Measurements from ENCODE around the gene PHKA2. TPM values are rescaled to one million over a fixed set of nuclear protein-coding genes. Genes with fewer than 3 reads are reported as not detected.
"Not testable (repeated sequence)": the region's sequence is repeated elsewhere in the genome, so short reads cannot be mapped to it uniquely, and the experiment has no call there.

Gene PHKA2
- total and polyA plus RNA-seq, 2 experiments from 2014 or later, result 26.4 to 35.7 TPM

DNA sequence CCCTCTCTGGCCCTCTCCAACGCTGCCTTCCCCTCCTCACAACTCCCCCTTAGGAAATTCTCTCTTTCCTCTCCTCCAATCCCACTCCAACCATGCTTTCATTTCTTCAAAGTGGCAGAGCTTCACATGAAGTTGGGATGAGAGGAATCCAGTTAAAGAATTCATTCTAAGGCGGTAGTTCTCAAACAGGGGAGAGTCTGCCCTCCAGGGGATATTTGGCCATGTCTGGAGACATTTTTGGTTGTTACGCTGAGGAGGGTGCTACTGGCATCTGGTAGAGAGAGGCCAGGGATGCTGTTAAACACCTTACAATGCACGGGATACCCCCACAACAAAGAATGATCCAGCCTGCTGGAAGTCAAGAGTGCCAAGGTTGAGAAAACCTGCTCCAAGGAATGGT lies 40.5 kb upstream of the PHKA2 start:
- Histone ChIP-seq H3K36me3 (replicated peaks; ENCODE audit: insufficient read depth, low read depth) (no peaks in the 10 kb centered on the region), H3K9me3 (ENCODE audit: low read depth) (no peaks in the 10 kb centered on the region), H3K4me1 (ENCODE audit: insufficient read depth) (no peaks in the 10 kb centered on the region), H3K79me2 (no peaks in the 10 kb centered on the region), H2AFZ (no peak overlapping the region), H3K27me3 (no peaks in the 10 kb centered on the region), H3K4me3 (no peak overlapping the region), H4K20me1 (ENCODE audit: insufficient read depth, poor library complexity, severe bottlenecking) (no peaks in the 10 kb centered on the region), H3K9me2 (replicated peaks; ENCODE audit: insufficient read depth) (no peaks in the 10 kb centered on the region), H3K4me2 (no peak overlapping the region), H3K27ac (no peak overlapping the region)
- TF ChIP-seq EZH2phosphoT487 (IDR thresholded peaks at IDR 0.05; ENCODE audit: low read depth, severe bottlenecking, unreplicated experiment), result no peak
- TF ChIP-seq EZH2 (IDR thresholded peaks at IDR 0.05; ENCODE audit: borderline replicate concordance), result no peak
- TF ChIP-seq, protein P1, sequence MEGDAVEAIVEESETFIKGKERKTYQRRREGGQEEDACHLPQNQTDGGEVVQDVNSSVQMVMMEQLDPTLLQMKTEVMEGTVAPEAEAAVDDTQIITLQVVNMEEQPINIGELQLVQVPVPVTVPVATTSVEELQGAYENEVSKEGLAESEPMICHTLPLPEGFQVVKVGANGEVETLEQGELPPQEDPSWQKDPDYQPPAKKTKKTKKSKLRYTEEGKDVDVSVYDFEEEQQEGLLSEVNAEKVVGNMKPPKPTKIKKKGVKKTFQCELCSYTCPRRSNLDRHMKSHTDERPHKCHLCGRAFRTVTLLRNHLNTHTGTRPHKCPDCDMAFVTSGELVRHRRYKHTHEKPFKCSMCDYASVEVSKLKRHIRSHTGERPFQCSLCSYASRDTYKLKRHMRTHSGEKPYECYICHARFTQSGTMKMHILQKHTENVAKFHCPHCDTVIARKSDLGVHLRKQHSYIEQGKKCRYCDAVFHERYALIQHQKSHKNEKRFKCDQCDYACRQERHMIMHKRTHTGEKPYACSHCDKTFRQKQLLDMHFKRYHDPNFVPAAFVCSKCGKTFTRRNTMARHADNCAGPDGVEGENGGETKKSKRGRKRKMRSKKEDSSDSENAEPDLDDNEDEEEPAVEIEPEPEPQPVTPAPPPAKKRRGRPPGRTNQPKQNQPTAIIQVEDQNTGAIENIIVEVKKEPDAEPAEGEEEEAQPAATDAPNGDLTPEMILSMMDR (IDR thresholded peaks at IDR 0.05; ENCODE audit: poor library complexity), result no peak
- WGBS (ENCODE audit: low lambda C conversion rate, missing lambda C conversion rate), result 61% methylated on average over 4 of the region's 4 CpGs
- no peak for DNase-seq (ENCODE audit: low spot score)

DNA sequence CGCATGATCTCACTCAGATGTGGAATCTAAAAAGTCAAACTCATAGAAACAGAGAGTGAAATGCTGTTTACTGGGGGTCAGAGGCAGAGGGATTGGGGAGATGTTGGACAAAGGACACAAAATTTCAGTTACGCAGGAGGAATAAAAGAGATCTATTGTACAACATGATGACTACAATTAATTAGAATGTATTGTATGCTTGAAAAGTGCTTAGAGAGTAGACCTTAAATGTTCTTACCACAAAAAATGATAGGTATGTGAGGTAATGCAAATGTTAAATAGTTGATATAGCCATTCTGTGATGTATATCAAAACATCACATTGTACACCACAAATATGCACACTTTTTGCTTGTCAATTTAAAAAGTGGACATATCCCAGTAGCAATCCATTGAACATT lies 36.1 kb upstream of the PHKA2 start:
- no peaks in the 10 kb centered on the region for H3K27me3 ChIP-seq
- no peaks in the 10 kb centered on the region for H3K9me3 ChIP-seq (ENCODE audit: low read depth)
- no peak overlapping the region for H3K27ac ChIP-seq
- 88% methylated on average over 2 of the region's 2 CpGs for WGBS (ENCODE audit: low lambda C conversion rate, missing lambda C conversion rate)
- no peak overlapping the region for H3K4me2 ChIP-seq
- no peaks in the 10 kb centered on the region for H3K4me1 ChIP-seq (ENCODE audit: insufficient read depth)
- no peak overlapping the region for H2AFZ ChIP-seq
- TF ChIP-seq EZH2 (IDR thresholded peaks at IDR 0.05; ENCODE audit: borderline replicate concordance), result no peak
- TF ChIP-seq, protein P1 (IDR thresholded peaks at IDR 0.05; ENCODE audit: poor library complexity), result no peak
- no peak for TF ChIP-seq EZH2phosphoT487 (IDR thresholded peaks at IDR 0.05; ENCODE audit: low read depth, severe bottlenecking, unreplicated experiment)
- H4K20me1 ChIP-seq (ENCODE audit: insufficient read depth, poor library complexity, severe bottlenecking), result no peaks in the 10 kb centered on the region
- H3K9me2 ChIP-seq (replicated peaks; ENCODE audit: insufficient read depth), result no peaks in the 10 kb centered on the region
- no peak overlapping the region for H3K4me3 ChIP-seq
- no peaks in the 10 kb centered on the region for H3K79me2 ChIP-seq
- DNase-seq (ENCODE audit: low spot score), result no peak
- H3K36me3 ChIP-seq (replicated peaks; ENCODE audit: insufficient read depth, low read depth), result no peaks in the 10 kb centered on the region

DNA sequence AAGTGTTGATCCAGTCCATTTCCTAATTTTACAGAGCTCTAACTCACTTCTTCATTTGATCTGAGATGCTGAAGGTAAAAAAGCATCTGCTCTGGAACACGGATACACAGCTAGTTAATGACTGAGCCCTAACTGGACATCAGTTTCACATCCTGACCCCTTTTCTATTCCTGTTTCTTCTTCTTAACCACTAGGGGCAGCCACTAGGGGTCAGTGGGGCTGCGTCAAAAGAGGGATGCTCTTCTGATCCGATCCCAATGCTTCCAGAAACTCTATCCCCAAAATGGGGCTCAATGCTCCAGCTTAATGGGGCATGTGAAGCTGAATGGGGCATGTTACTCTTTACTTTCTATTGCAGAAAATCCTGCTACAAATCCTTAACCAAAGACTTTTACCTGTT lies 33.4 kb upstream of the PHKA2 start:
- no peaks in the 10 kb centered on the region for H3K9me2 ChIP-seq (replicated peaks; ENCODE audit: insufficient read depth)
- no peaks in the 10 kb centered on the region for H3K79me2 ChIP-seq
- peak; percentile 28 for DNase-seq (ENCODE audit: low spot score)
- no peaks in the 10 kb centered on the region for H3K36me3 ChIP-seq (replicated peaks; ENCODE audit: insufficient read depth, low read depth)
- H3K4me3 ChIP-seq, result no peak overlapping the region
- no peaks in the 10 kb centered on the region for H3K4me1 ChIP-seq (ENCODE audit: insufficient read depth)
- H2AFZ ChIP-seq, result no peak overlapping the region
- WGBS (ENCODE audit: low lambda C conversion rate, missing lambda C conversion rate), result 52% methylated on average over 3 of the region's 3 CpGs
- TF ChIP-seq EZH2phosphoT487 (IDR thresholded peaks at IDR 0.05; ENCODE audit: low read depth, severe bottlenecking, unreplicated experiment), result no peak
- TF ChIP-seq, protein P1 (IDR thresholded peaks at IDR 0.05; ENCODE audit: poor library complexity), result peak; percentile 44
- no peaks in the 10 kb centered on the region for H4K20me1 ChIP-seq (ENCODE audit: insufficient read depth, poor library complexity, severe bottlenecking)
- H3K27me3 ChIP-seq, result no peaks in the 10 kb centered on the region
- H3K27ac ChIP-seq, result no peak overlapping the region
- no peaks in the 10 kb centered on the region for H3K9me3 ChIP-seq (ENCODE audit: low read depth)
- H3K4me2 ChIP-seq, result no peak overlapping the region

DNA sequence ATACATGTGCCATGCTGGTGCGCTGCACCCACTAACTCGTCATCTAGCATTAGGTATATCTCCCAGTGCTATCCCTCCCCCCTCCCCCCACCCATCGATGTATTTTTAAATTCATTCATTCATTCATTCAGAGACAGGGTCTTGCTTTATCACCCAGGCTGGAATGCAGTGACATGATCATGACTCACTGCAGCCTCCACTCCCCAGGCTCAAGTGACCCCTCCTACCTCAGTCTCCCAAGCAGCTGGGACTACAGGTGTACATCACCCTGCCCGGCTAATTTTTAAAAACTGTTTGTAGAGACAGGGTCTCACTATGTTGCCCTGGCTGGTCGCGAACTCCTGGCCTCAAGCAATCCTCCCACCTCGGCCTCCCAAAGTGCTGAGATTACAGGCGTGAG lies 32.7 kb upstream of the PHKA2 start:
- not testable (repeated sequence) for H3K27me3 ChIP-seq; H3K27ac ChIP-seq; H3K79me2 ChIP-seq; DNase-seq (ENCODE audit: low spot score); H3K4me3 ChIP-seq; H4K20me1 ChIP-seq (ENCODE audit: insufficient read depth, poor library complexity, severe bottlenecking); H3K9me2 ChIP-seq (replicated peaks; ENCODE audit: insufficient read depth); H3K36me3 ChIP-seq (replicated peaks; ENCODE audit: insufficient read depth, low read depth); H3K4me1 ChIP-seq (ENCODE audit: insufficient read depth); H3K4me2 ChIP-seq; H2AFZ ChIP-seq; H3K9me3 ChIP-seq (ENCODE audit: low read depth)
- WGBS (ENCODE audit: low lambda C conversion rate, missing lambda C conversion rate), result 91% methylated on average over 8 of the region's 8 CpGs
